ENCODE data around the gene PTPN11.
"Not testable (repeated sequence)": the region's sequence is repeated elsewhere in the genome, so short reads cannot be mapped to it uniquely, and the experiment has no call there.

GRCh38 chr12:112448165-112448564 is 29.4 kb downstream of the PTPN11 start:
- not testable (repeated sequence) for TF ChIP-seq CTCF (conservative IDR thresholded peaks at IDR 0.05; ENCODE audit: low read length); EZH2phosphoT487 (IDR thresholded peaks at IDR 0.05; ENCODE audit: borderline replicate concordance)
